ENCODE results near the gene ASB10. TPM values are rescaled to one million over a fixed set of nuclear protein-coding genes. Genes with fewer than 3 reads are reported as not detected.

Gene ASB10
- total and polyA plus RNA-seq, 7 donors, result 3.8 to 29.6 (median 22.5) TPM

DNA sequence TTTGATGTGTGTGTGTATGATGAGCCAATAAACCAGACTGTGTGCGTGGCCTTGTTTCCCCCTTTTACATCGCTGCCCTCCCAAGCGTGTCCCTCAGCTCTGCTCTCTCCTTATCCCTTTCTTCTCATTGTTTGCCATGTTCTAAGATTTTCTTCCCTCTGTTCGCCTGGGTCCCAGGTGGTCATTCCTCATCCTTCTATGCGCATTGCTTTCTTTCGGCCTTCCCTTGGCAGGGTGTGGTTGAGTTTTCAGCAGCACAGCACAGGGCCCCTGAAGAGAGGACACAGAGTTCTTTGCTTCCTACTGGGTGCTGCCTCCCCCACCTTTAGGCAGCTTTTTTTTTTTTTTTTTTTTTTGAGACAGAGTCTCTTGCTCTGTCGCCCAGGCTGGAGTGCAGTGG, 42.7 kb downstream of the ASB10 start:
- ATAC-seq (no peak), DNase-seq (no peak)
- WGBS, 3 donors, result 93 to 98% (median 94%) methylated on average over 7 of the region's 7 CpGs
- peaks cover 0 to 36% of the 10 kb centered on the region in 2 donors for H3K36me3 ChIP-seq (ENCODE audit: insufficient read depth in 1 of 2, low read depth in 1 of 2)
- peaks cover 4% of the 10 kb centered on the region for H3K4me1 ChIP-seq
- no peaks in the 10 kb centered on the region for H3K27me3 ChIP-seq (ENCODE audit: insufficient read depth in 3 of 3, low read length in 2 of 3)
- intact Hi-C loops (cut with DNase I), result no loop called here
- TF ChIP-seq, protein P1, sequence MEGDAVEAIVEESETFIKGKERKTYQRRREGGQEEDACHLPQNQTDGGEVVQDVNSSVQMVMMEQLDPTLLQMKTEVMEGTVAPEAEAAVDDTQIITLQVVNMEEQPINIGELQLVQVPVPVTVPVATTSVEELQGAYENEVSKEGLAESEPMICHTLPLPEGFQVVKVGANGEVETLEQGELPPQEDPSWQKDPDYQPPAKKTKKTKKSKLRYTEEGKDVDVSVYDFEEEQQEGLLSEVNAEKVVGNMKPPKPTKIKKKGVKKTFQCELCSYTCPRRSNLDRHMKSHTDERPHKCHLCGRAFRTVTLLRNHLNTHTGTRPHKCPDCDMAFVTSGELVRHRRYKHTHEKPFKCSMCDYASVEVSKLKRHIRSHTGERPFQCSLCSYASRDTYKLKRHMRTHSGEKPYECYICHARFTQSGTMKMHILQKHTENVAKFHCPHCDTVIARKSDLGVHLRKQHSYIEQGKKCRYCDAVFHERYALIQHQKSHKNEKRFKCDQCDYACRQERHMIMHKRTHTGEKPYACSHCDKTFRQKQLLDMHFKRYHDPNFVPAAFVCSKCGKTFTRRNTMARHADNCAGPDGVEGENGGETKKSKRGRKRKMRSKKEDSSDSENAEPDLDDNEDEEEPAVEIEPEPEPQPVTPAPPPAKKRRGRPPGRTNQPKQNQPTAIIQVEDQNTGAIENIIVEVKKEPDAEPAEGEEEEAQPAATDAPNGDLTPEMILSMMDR (IDR thresholded peaks at IDR 0.05), result no peak
- H3K9me3 ChIP-seq, result no peaks in the 10 kb centered on the region
- no peak overlapping the region for H3K27ac ChIP-seq
- no peak overlapping the region for H3K4me3 ChIP-seq

DNA sequence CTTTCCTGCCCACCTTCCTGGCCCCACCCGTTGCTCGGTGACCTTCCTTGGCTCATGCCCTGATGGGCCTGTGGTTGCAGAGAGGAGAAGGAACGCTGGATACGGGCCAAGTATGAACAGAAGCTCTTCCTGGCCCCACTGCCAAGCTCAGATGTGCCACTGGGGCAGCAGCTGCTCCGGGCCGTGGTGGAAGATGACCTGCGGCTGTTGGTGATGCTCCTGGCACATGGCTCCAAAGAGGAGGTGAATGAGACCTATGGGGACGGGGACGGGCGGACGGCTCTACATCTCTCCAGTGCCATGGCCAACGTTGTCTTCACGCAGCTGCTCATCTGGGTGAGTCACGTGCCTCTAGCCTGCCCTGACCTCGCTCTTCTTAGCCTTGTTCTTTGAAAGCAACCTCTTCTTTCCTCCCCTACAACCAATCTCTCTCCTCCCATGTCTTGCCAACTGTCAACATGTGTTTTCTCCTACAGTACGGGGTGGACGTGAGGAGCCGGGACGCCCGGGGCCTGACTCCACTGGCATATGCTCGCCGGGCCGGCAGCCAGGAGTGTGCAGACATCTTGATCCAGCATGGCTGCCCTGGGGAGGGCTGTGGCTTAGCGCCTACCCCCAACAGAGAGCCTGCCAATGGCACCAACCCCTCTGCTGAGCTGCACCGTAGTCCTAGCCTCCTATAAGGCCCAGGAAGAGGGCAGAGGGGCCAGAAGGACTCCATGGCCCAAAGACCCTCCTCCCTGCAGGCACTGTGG, 43.6 kb downstream of the ASB10 start:
- H3K4me1 ChIP-seq, result peaks cover 4% of the 10 kb centered on the region
- ATAC-seq, result peak; percentile 60 to 78 (median 78)
- intact Hi-C loops (cut with DNase I), result no loop called here
- H3K27me3 ChIP-seq (ENCODE audit: insufficient read depth in 3 of 3, low read length in 2 of 3), result no peaks in the 10 kb centered on the region
- H3K36me3 ChIP-seq (ENCODE audit: insufficient read depth in 1 of 2, low read depth in 1 of 2), result peaks cover 0 to 36% of the 10 kb centered on the region in 2 donors
- H3K27ac ChIP-seq, result no peak overlapping the region
- 32 to 37% (median 37%) methylated on average over 25 of the region's 25 CpGs for WGBS, 3 donors
- no peaks in the 10 kb centered on the region for H3K9me3 ChIP-seq
- H3K4me3 ChIP-seq, result no peak overlapping the region
- TF ChIP-seq, protein P1 (IDR thresholded peaks at IDR 0.05), result no peak
- DNase-seq, result peak in 1 of 2 donors; percentile 60

DNA sequence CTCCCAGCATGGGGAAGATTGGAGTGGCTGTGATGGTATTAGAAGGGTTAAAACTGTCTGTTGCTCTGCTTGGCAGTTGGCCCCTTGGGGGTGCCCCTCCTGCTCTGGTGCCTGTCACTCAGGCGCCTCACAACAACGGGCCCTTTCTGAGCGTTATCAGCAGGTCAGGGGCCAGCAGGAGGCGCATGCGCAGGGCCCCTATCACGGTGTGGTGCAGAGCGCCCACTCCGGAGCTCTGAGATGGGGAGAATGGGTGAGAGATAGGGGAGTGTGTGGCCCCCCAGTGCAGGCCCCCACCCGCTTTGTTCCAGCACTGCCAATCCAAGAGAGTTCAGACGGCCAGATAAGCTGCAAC, 44.4 kb downstream of the ASB10 start:
- intact Hi-C loops (cut with DNase I), result no loop called here
- H3K4me3 ChIP-seq, result no peak overlapping the region
- H3K36me3 ChIP-seq (ENCODE audit: insufficient read depth in 1 of 2, low read depth in 1 of 2), result peaks cover 0 to 36% of the 10 kb centered on the region in 2 donors
- peaks cover 4% of the 10 kb centered on the region for H3K4me1 ChIP-seq
- no peak overlapping the region for H3K27ac ChIP-seq
- ATAC-seq (peak in 2 of 4 donors; percentile 26 to 44), DNase-seq (peak in 1 of 2 donors; percentile 49)
- TF ChIP-seq, protein P1 (IDR thresholded peaks at IDR 0.05), result no peak
- no peaks in the 10 kb centered on the region for H3K9me3 ChIP-seq
- WGBS, 3 donors, result 51 to 69% (median 52%) methylated on average over 10 of the region's 10 CpGs
- H3K27me3 ChIP-seq (ENCODE audit: insufficient read depth in 3 of 3, low read length in 2 of 3), result no peaks in the 10 kb centered on the region

DNA sequence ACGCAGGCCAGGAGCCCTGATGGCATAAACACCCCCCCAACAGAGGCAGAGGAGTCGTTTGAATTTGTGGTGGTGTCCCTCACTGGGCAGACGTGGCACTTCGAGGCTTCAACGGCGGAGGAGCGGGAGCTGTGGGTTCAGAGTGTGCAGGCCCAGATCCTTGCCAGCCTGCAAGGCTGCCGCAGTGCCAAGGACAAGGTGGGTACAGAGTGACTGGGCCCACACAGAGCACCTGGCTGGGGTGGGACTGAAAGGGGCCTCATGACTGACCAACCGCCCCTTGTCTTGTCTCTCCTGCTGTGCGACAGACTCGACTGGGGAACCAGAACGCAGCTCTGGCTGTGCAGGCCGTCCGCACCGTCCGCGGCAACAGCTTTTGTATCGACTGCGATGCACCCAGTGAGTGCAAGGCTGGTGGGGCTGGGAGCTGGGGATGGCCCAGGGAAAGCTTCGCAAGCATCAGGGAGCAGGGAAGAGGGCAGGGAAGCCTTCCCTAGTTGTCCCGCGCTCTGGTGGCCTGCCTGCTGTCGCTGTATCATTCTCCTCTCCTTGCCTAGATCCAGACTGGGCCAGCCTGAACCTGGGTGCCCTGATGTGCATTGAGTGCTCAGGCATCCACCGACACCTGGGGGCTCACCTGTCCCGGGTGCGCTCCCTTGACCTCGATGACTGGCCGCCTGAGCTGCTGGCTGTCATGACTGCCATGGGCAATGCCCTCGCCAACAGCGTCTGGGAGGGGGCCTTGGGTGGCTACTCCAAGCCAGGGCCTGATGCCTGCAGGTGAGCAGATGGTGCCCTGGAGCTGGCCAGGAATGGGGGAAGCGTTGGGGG, 45.0 kb downstream of the ASB10 start:
- Histone ChIP-seq H3K4me1 (peaks cover 4% of the 10 kb centered on the region), H3K27ac (no peak overlapping the region), H3K27me3 (ENCODE audit: insufficient read depth in 3 of 3, low read length in 2 of 3) (no peaks in the 10 kb centered on the region), H3K36me3 (ENCODE audit: insufficient read depth in 1 of 2, low read depth in 1 of 2) (peaks cover 0 to 35% of the 10 kb centered on the region in 2 donors), H3K4me3 (no peak overlapping the region), H3K9me3 (no peaks in the 10 kb centered on the region)
- ATAC-seq (no peak), DNase-seq (peak in 1 of 2 donors; percentile 48)
- 81 to 91% (median 84%) methylated on average over 30 to 31 of the region's 31 CpGs for WGBS, 3 donors
- intact Hi-C loops (cut with DNase I), result no loop called here
- TF ChIP-seq, protein P1 (IDR thresholded peaks at IDR 0.05), result no peak
